Activated CD4-positive, alpha-beta T cell treated with anti-CD3 and anti-CD28 coated beads for 36 hours (primary cell): ENCODE measurements around the gene FOXJ3. TPM values are rescaled to one million over a fixed set of nuclear protein-coding genes. Genes with fewer than 3 reads are reported as not detected.
A peak's percentile ranks its signal among the peaks of the same experiment; 100 is the strongest.

ENCODE experiments used
- ATAC-seq: fragments of 200-7000 bp; cut with Tn5 transposase; one replicate; pipeline ENCODE4 v1.10.0; 2021; ENCODE audit warnings: mild to moderate bottlenecking, moderate library complexity
- CTCF ChIA-PET: fragments of 350-600 bp; sonication (Branson Sonifier 250); formaldehyde crosslinking; loops from one replicate; lab custom pipeline; 2021; ENCODE audit warnings: antibody characterized with exemption; lab: Charles Lee
- POLR2A ChIA-PET: fragments of 350-600 bp; sonication (Branson Sonifier 250); formaldehyde crosslinking; loops from one replicate; lab custom pipeline; 2021; ENCODE audit warnings: antibody characterized with exemption, inconsistent platforms; lab: Charles Lee
- DNase-seq: peaks from one replicate; pipeline ENCODE4 v3.0.0-alpha.2; 2020
- H3K27ac Mint-ChIP-seq: one replicate; pipeline ENCODE4 v1.8.0; 2021; ENCODE audit warnings: mixed read lengths
- H3K27me3 Mint-ChIP-seq: one replicate; pipeline ENCODE4 v1.8.0; 2021; ENCODE audit warnings: mixed read lengths
- H3K36me3 Mint-ChIP-seq: one replicate; pipeline ENCODE4 v1.8.0; 2021; ENCODE audit warnings: low read depth, mixed read lengths
- H3K4me1 Mint-ChIP-seq: one replicate; pipeline ENCODE4 v1.8.0; 2021; ENCODE audit warnings: mixed read lengths
- H3K4me3 Mint-ChIP-seq: one replicate; pipeline ENCODE4 v1.8.0; 2021; ENCODE audit warnings: mild to moderate bottlenecking, moderate library complexity, mixed read lengths
- H3K9me3 Mint-ChIP-seq: one replicate; pipeline ENCODE4 v1.8.0; 2021; ENCODE audit warnings: low read depth, mixed read lengths
- intact Hi-C, 2 experiments: fragments of 100-400 bp; cut with DNase I in 1 of 2; cut with micrococcal nuclease in 1 of 2; formaldehyde crosslinking; loops; one replicate each; pipeline versions ENCODE4 v1.14.2 to v1.15.1; 2022 to 2024; cut with DNase I, micrococcal nuclease
- total RNA-seq, 2 experiments: library from RNA; stranded (reverse); gene quantifications; one replicate each; pipeline ENCODE4 v1.2.3, GENCODE V29; 2021

The FOXJ3 gene
- total RNA-seq, 2 experiments from 2014 or later, result 44.1 to 54.0 TPM

- Mint-ChIP-seq H3K9me3 (no peaks in the 10 kb centered on the region), H3K36me3 (peaks cover 39% of the 10 kb centered on the region), H3K27me3 (no peaks in the 10 kb centered on the region), H3K4me1 (peaks cover 51% of the 10 kb centered on the region), H3K4me3 (no peak overlapping the region), H3K27ac (no peak overlapping the region)
- DNase-seq (no peak), ATAC-seq (no peak)
- intact Hi-C loops, result no loop called here
- POLR2A ChIA-PET, result no interaction called here
- CTCF ChIA-PET, result no interaction called here
Measured at GRCh38 chr1:42267904-42268303, 67.1 kb downstream of the FOXJ3 start.

- Mint-ChIP-seq H3K27ac (no peak overlapping the region), H3K27me3 (no peaks in the 10 kb centered on the region), H3K9me3 (no peaks in the 10 kb centered on the region), H3K4me1 (peaks cover 51% of the 10 kb centered on the region), H3K36me3 (peaks cover 44% of the 10 kb centered on the region), H3K4me3 (no peak overlapping the region)
- ChIA-PET CTCF (interaction anchor here (0.7 to 0.8 kb wide), 2 partner anchors 35 to 201 kb away, joined by 3 read pairs; no protein-coding TSS in a partner anchor), POLR2A (interaction anchor here (0.6 kb wide), 1 partner anchor 20 kb away, joined by 3 read pairs; no protein-coding TSS in a partner anchor)
- intact Hi-C loops, result no loop called here
- DNase-seq (no peak), ATAC-seq (no peak)
Measured at GRCh38 chr1:42266253-42267135, 68.5 kb downstream of the FOXJ3 start.

GRCh38 chr1:42264511-42265190, 70.4 kb downstream of the FOXJ3 start:
- Mint-ChIP-seq H3K36me3 (peaks cover 47% of the 10 kb centered on the region), H3K4me3 (no peak overlapping the region), H3K27ac (no peak overlapping the region), H3K27me3 (no peaks in the 10 kb centered on the region), H3K9me3 (no peaks in the 10 kb centered on the region), H3K4me1 (peaks cover 57% of the 10 kb centered on the region)
- POLR2A ChIA-PET, result interaction anchor here (0.6 kb wide), 1 partner anchor 343 kb away, joined by 3 read pairs; no protein-coding TSS in a partner anchor
- intact Hi-C loops, result no loop called here
- DNase-seq, result no peak
- ATAC-seq, result no peak
- CTCF ChIA-PET, result interaction anchor here (1.4 kb wide), 1 partner anchor 36 kb away, joined by 3 read pairs; no protein-coding TSS in a partner anchor

- POLR2A ChIA-PET, result no interaction called here
- Mint-ChIP-seq H3K27me3 (no peaks in the 10 kb centered on the region), H3K9me3 (no peaks in the 10 kb centered on the region), H3K4me3 (no peak overlapping the region), H3K4me1 (peaks cover 56% of the 10 kb centered on the region), H3K27ac (no peak overlapping the region), H3K36me3 (peaks cover 40% of the 10 kb centered on the region)
- CTCF ChIA-PET, result no interaction called here
- intact Hi-C loops, result no loop called here
- DNase-seq (no peak), ATAC-seq (no peak)
Measured at GRCh38 chr1:42263019-42263418, 72.0 kb downstream of the FOXJ3 start.

- no peak overlapping the region for H3K27ac Mint-ChIP-seq
- intact Hi-C loops, result no loop called here
- ATAC-seq (no peak), DNase-seq (no peak)
- peaks cover 51% of the 10 kb centered on the region for H3K36me3 Mint-ChIP-seq
- peaks cover 40% of the 10 kb centered on the region for H3K4me1 Mint-ChIP-seq
- H3K9me3 Mint-ChIP-seq, result no peaks in the 10 kb centered on the region
- H3K27me3 Mint-ChIP-seq, result no peaks in the 10 kb centered on the region
- POLR2A ChIA-PET, result no interaction called here
- CTCF ChIA-PET, result interaction anchor here (0.6 to 0.8 kb wide), 2 partner anchors 9 to 13 kb away, joined by 3 to 4 read pairs; no protein-coding TSS in a partner anchor
- H3K4me3 Mint-ChIP-seq, result no peak overlapping the region
Measured at GRCh38 chr1:42260376-42261070, 74.5 kb downstream of the FOXJ3 start.

- intact Hi-C loops, result no loop called here
- H3K27me3 Mint-ChIP-seq, result no peaks in the 10 kb centered on the region
- H3K9me3 Mint-ChIP-seq, result no peaks in the 10 kb centered on the region
- ChIA-PET CTCF (interaction anchor here (0.6 to 1.4 kb wide), 2 partner anchors 8 to 86 kb away, joined by 3 to 5 read pairs; no protein-coding TSS in a partner anchor), POLR2A (interaction anchor here (0.7 kb wide), 1 partner anchor 61 kb away, joined by 3 read pairs; no protein-coding TSS in a partner anchor)
- DNase-seq (no peak), ATAC-seq (no peak)
- no peak overlapping the region for H3K4me3 Mint-ChIP-seq
- peaks cover 52% of the 10 kb centered on the region for H3K36me3 Mint-ChIP-seq
- H3K27ac Mint-ChIP-seq, result peak overlapping the region; percentile 17
- H3K4me1 Mint-ChIP-seq, result peaks cover 40% of the 10 kb centered on the region
Measured at GRCh38 chr1:42259739-42260064, 75.3 kb downstream of the FOXJ3 start.

GRCh38 chr1:42259059-42259738, 75.8 kb downstream of the FOXJ3 start:
- Mint-ChIP-seq H3K4me3 (no peak overlapping the region), H3K36me3 (peaks cover 47% of the 10 kb centered on the region), H3K4me1 (peaks cover 37% of the 10 kb centered on the region), H3K27ac (peak overlapping the region; percentile 17), H3K9me3 (no peaks in the 10 kb centered on the region), H3K27me3 (no peaks in the 10 kb centered on the region)
- intact Hi-C loops, result no loop called here
- ChIA-PET CTCF (interaction anchor here (1.4 kb wide), 1 partner anchor 86 kb away, joined by 5 read pairs; no protein-coding TSS in a partner anchor), POLR2A (interaction anchor here (0.7 kb wide), 1 partner anchor 61 kb away, joined by 3 read pairs; no protein-coding TSS in a partner anchor)
- DNase-seq (no peak), ATAC-seq (no peak)

GRCh38 chr1:42258218-42258617, 76.8 kb downstream of the FOXJ3 start:
- DNase-seq, result no peak
- H3K4me3 Mint-ChIP-seq, result no peak overlapping the region
- H3K36me3 Mint-ChIP-seq, result peaks cover 40% of the 10 kb centered on the region
- peaks cover 37% of the 10 kb centered on the region for H3K4me1 Mint-ChIP-seq
- H3K27ac Mint-ChIP-seq, result peak overlapping the region; percentile 49
- H3K27me3 Mint-ChIP-seq, result no peaks in the 10 kb centered on the region
- H3K9me3 Mint-ChIP-seq, result no peaks in the 10 kb centered on the region
- intact Hi-C loops, result no loop called here
- no peak for ATAC-seq
- CTCF ChIA-PET, result interaction anchor here (1.4 kb wide), 1 partner anchor 85 kb away, joined by 5 read pairs; no protein-coding TSS in a partner anchor
- POLR2A ChIA-PET, result no interaction called here

- DNase-seq (no peak), ATAC-seq (no peak)
- H3K4me3 Mint-ChIP-seq, result no peak overlapping the region
- no peak overlapping the region for H3K27ac Mint-ChIP-seq
- H3K9me3 Mint-ChIP-seq, result peaks cover 8% of the 10 kb centered on the region
- CTCF ChIA-PET, result interaction anchor here (0.6 to 0.7 kb wide), 2 partner anchors 9 to 103 kb away, joined by 3 read pairs; no protein-coding TSS in a partner anchor
- POLR2A ChIA-PET, result no interaction called here
- intact Hi-C loops, result no loop called here
- H3K4me1 Mint-ChIP-seq, result peaks cover 15% of the 10 kb centered on the region
- H3K27me3 Mint-ChIP-seq, result no peaks in the 10 kb centered on the region
- H3K36me3 Mint-ChIP-seq, result peaks cover 47% of the 10 kb centered on the region
Measured at GRCh38 chr1:42251042-42251441, 84.0 kb downstream of the FOXJ3 start.

GRCh38 chr1:42250164-42250563, 84.9 kb downstream of the FOXJ3 start:
- intact Hi-C loops, result no loop called here
- peaks cover 45% of the 10 kb centered on the region for H3K36me3 Mint-ChIP-seq
- no peak for ATAC-seq
- H3K27me3 Mint-ChIP-seq, result no peaks in the 10 kb centered on the region
- ChIA-PET POLR2A (no interaction called here), CTCF (interaction anchor here (0.6 to 0.8 kb wide), 2 partner anchors 11 to 35 kb away, joined by 3 read pairs; no protein-coding TSS in a partner anchor)
- peaks cover 23% of the 10 kb centered on the region for H3K4me1 Mint-ChIP-seq
- no peak for DNase-seq
- peaks cover 8% of the 10 kb centered on the region for H3K9me3 Mint-ChIP-seq
- no peak overlapping the region for H3K27ac Mint-ChIP-seq
- no peak overlapping the region for H3K4me3 Mint-ChIP-seq
